Kidney epithelial cell (primary cell): ENCODE data around the gene TRIM13. TPM values are rescaled to one million over a fixed set of nuclear protein-coding genes. Genes with fewer than 3 reads are reported as not detected.

Experiments
- DNase-seq: peaks from one replicate; pipeline ENCODE4 v3.0.0-alpha.2; 2010; ENCODE audit warnings: low read depth
- H3K27me3 ChIP-seq: 2 replicates; pipeline ENCODE4 v1.6.0; 2011; ENCODE audit warnings: low read length; ENCODE audit not compliant: control insufficient read depth, insufficient read depth
- H3K36me3 ChIP-seq: 2 replicates; pipeline ENCODE4 v1.5.1; 2011; ENCODE audit warnings: low read length; ENCODE audit not compliant: control insufficient read depth, insufficient read depth
- H3K4me3 ChIP-seq: 2 replicates; pipeline ENCODE4 v1.5.1; 2011; ENCODE audit warnings: low read depth, mild to moderate bottlenecking, control low read depth, low read length
- CTCF ChIP-seq: IDR thresholded peaks from 2 replicates; pipeline ENCODE4 v1.5.1; 2011; ENCODE audit warnings: mild to moderate bottlenecking, moderate library complexity, low read length, control low read depth, inconsistent platforms; ENCODE audit not compliant: insufficient read depth, poor library complexity, severe bottlenecking
- total RNA-seq: library from RNA; depleted of rRNA; stranded (reverse); fragments of >200 nt; gene quantifications from 2 replicates; pipeline ENCODE4 v1.2.3, GENCODE V29; 2015

Gene TRIM13
- total RNA-seq, 1 donor from 2014 or later = 17.5 TPM

- no peak for TF ChIP-seq CTCF
- no peak within 1 kb of the TSS for H3K4me3 ChIP-seq
- no peaks in the 10 kb centered on the region for H3K27me3 ChIP-seq
- no peaks in the 10 kb centered on the region for H3K36me3 ChIP-seq
- DNase-seq = no peak
Measured at GRCh38 chr13:50015258-50015657, 18.4 kb downstream of the TRIM13 start, which contains the start of gene KCNRG. TSS of gene KCNRG (plus strand) at chr13:50015444. CDS start at chr13:50015494, 50 bp downstream.

- H3K36me3 ChIP-seq = no peaks in the 10 kb centered on the region
- H3K27me3 ChIP-seq = no peaks in the 10 kb centered on the region
- TF ChIP-seq CTCF = no peak
- DNase-seq = no peak
- no peak overlapping the region for H3K4me3 ChIP-seq
Measured at GRCh38 chr13:50015750-50016149, 18.9 kb downstream of the TRIM13 start.

- Histone ChIP-seq H3K4me3 (no peak overlapping the region), H3K27me3 (no peaks in the 10 kb centered on the region), H3K36me3 (no peaks in the 10 kb centered on the region)
- DNase-seq = no peak
- no peak for TF ChIP-seq CTCF
Measured at GRCh38 chr13:50016444-50016843, 19.6 kb downstream of the TRIM13 start.

GRCh38 chr13:50017819-50018218, 21.0 kb downstream of the TRIM13 start:
- TF ChIP-seq CTCF = no peak
- Histone ChIP-seq H3K36me3 (no peaks in the 10 kb centered on the region), H3K27me3 (no peaks in the 10 kb centered on the region), H3K4me3 (no peak overlapping the region)
- no peak for DNase-seq

GRCh38 chr13:50025436-50025835, 28.6 kb downstream of the TRIM13 start:
- H3K4me3 ChIP-seq = no peak overlapping the region
- H3K36me3 ChIP-seq = no peaks in the 10 kb centered on the region
- no peak for TF ChIP-seq CTCF
- no peaks in the 10 kb centered on the region for H3K27me3 ChIP-seq
- DNase-seq = no peak

GRCh38 chr13:50026788-50027473, 30.1 kb downstream of the TRIM13 start:
- Histone ChIP-seq H3K36me3 (no peaks in the 10 kb centered on the region), H3K4me3 (no peak overlapping the region), H3K27me3 (no peaks in the 10 kb centered on the region)
- TF ChIP-seq CTCF = no peak
- DNase-seq = no peak
